A673 (cell line): ENCODE results near the gene SRPRA. TPM values are rescaled to one million over a fixed set of nuclear protein-coding genes. Genes with fewer than 3 reads are reported as not detected.
A peak's percentile ranks its signal among the peaks of the same experiment; 100 is the strongest.

ENCODE experiments used
- BruUV-seq: library from RNA; stranded (reverse); fragments of 400-500 nt; replicated peaks from 2 replicates; lab custom pipeline; 2021; lab: Mats Ljungman, UMichigan
- CTCF ChIA-PET: fragments of 300-600 bp; sonication (Branson Sonifier 250); formaldehyde crosslinking; loops from one replicate; lab custom pipeline; 2022; ENCODE audit warnings: antibody characterized with exemption; lab: Charles Lee
- POLR2A ChIA-PET: fragments of 300-600 bp; sonication (Branson Sonifier 250); formaldehyde crosslinking; loops from one replicate; lab custom pipeline; 2022; ENCODE audit warnings: antibody characterized with exemption; ENCODE audit not compliant: low non-redundant PET; lab: Charles Lee
- DNase-seq: peaks from one replicate; pipeline ENCODE4 v3.0.0-alpha.2; 2015; ENCODE audit warnings: low spot score
- H3K27ac ChIP-seq: fragments of 200-600 bp; sonication (generic); 2 replicates; pipeline ENCODE4 v1.5.1; 2016; ENCODE audit warnings: mixed run types, low read depth, mild to moderate bottlenecking, mixed read lengths, antibody characterized with exemption, low read length; ENCODE audit not compliant: poor library complexity, severe bottlenecking
- H3K27me3 ChIP-seq: fragments of 200-600 bp; sonication (generic); replicated peaks from 2 replicates; pipeline ENCODE4 v1.6.1; 2017; ENCODE audit warnings: mixed run types, low read depth, mild to moderate bottlenecking, mixed read lengths, antibody characterized with exemption, low read length; ENCODE audit not compliant: insufficient read depth, poor library complexity
- H3K36me3 ChIP-seq: fragments of 200-600 bp; sonication (generic); 2 replicates; pipeline ENCODE4 v1.6.1; 2016; ENCODE audit warnings: mixed run types, mild to moderate bottlenecking, mixed read lengths, antibody characterized with exemption, low read length; ENCODE audit not compliant: insufficient read depth, poor library complexity, severe bottlenecking
- H3K4me1 ChIP-seq: fragments of 200-600 bp; sonication (generic); 2 replicates; pipeline ENCODE4 v1.6.1; 2017; ENCODE audit warnings: mixed run types, mild to moderate bottlenecking, mixed read lengths, antibody characterized with exemption, low read length; ENCODE audit not compliant: insufficient read depth, poor library complexity, severe bottlenecking
- H3K4me3 ChIP-seq: fragments of 200-600 bp; sonication (generic); 2 replicates; pipeline ENCODE4 v1.5.1; 2016; ENCODE audit warnings: low read depth, mixed run types, mild to moderate bottlenecking, mixed read lengths, low read length; ENCODE audit not compliant: poor library complexity, severe bottlenecking
- H3K9me3 ChIP-seq: fragments of 200-600 bp; sonication (generic); 2 replicates; pipeline ENCODE4 v1.6.1; 2016; ENCODE audit warnings: mixed run types, low read depth, mild to moderate bottlenecking, mixed read lengths, antibody characterized with exemption, low read length; ENCODE audit not compliant: poor library complexity, severe bottlenecking
- EZH2 ChIP-seq: fragments of 200-600 bp; sonication (generic); IDR thresholded peaks from 2 replicates; pipeline ENCODE4 v1.6.1; 2017; ENCODE audit warnings: borderline replicate concordance, low read depth, mild to moderate bottlenecking, mixed read lengths, antibody characterized with exemption, low read length; ENCODE audit not compliant: poor library complexity, severe bottlenecking
- intact Hi-C: fragments of 100-400 bp; cut with micrococcal nuclease; formaldehyde crosslinking; loops from one replicate; pipeline ENCODE4 v1.10.0; 2022; ENCODE audit not compliant: unreplicated experiment
- total RNA-seq: library from RNA; stranded (reverse); gene quantifications from 2 replicates; pipeline ENCODE4 v1.2.3, GENCODE V29; 2021
- TF ChIP-seq, protein P1 (sequence below): fragments of 300-800, 200-600 bp; sonication (generic); conservative IDR thresholded peaks from 2 replicates; pipeline ENCODE4 v1.5.1; 2017; ENCODE audit warnings: low read depth, mild to moderate bottlenecking, antibody characterized with exemption, low read length, moderate library complexity, mixed read lengths

Gene SRPRA
- total RNA-seq, 1 experiment from 2014 or later: 136 TPM

- H3K4me3 ChIP-seq: peak overlapping the region; percentile 3
- peaks cover 8% of the 10 kb centered on the region for H3K4me1 ChIP-seq
- CTCF ChIA-PET: no interaction called here
- DNase-seq: peak; percentile 95
- intact Hi-C loops: no loop called here
- H3K27ac ChIP-seq: no peak overlapping the region
- POLR2A ChIA-PET: no interaction called here
- no peaks in the 10 kb centered on the region for H3K27me3 ChIP-seq
- TF ChIP-seq EZH2: no peak
- TF ChIP-seq, protein P1, sequence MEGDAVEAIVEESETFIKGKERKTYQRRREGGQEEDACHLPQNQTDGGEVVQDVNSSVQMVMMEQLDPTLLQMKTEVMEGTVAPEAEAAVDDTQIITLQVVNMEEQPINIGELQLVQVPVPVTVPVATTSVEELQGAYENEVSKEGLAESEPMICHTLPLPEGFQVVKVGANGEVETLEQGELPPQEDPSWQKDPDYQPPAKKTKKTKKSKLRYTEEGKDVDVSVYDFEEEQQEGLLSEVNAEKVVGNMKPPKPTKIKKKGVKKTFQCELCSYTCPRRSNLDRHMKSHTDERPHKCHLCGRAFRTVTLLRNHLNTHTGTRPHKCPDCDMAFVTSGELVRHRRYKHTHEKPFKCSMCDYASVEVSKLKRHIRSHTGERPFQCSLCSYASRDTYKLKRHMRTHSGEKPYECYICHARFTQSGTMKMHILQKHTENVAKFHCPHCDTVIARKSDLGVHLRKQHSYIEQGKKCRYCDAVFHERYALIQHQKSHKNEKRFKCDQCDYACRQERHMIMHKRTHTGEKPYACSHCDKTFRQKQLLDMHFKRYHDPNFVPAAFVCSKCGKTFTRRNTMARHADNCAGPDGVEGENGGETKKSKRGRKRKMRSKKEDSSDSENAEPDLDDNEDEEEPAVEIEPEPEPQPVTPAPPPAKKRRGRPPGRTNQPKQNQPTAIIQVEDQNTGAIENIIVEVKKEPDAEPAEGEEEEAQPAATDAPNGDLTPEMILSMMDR: no peak
- BruUV-seq: no TSS peak
- no peaks in the 10 kb centered on the region for H3K9me3 ChIP-seq
- H3K36me3 ChIP-seq: no peaks in the 10 kb centered on the region
Measured at GRCh38 chr11:126284829-126285228, 16.1 kb upstream of the SRPRA start.

DNA sequence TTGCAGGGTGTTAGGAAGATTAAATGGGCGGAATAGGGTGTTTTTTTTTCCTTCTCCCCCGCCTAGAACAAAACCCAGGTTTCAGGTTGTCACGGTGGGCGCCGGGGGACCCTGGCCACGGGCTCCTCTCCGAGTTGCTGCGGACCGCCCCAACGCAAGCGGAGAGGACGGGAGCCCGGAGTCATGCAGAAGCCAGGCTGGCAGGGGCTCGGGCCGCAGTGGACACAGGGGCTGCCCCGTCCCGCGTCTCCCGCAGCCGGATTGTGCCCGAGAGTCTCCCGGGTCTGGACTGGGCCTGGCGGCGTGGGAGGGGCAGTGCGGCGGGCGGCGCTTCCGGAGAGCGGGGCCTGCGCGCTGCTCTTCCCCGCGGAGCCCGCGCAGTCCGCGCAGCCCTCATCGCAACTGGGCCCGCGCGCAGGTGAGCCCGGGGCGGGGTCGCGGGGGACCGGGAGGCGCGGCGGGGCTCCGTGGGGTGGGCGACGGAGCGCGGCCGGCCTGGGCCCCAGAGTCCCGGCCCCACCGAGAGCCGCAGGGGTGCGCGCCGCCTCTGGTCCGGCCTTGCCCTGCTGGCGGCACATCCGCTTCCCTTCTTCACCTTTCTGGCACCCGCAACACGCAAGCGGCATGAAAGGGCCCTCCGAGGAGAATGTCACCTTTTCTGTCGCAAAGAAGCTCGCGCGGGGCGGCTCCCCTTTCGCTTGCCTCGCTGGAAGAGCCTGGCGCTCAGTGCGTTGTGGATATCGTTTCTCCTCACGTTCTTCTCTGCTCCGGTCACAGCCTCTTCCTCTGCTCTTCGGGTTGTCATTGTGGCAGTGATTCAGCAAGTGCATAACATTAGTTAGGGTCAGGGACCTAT is 14.3 kb upstream of the SRPRA start, which contains the start of gene TIRAP:
Gene TIRAP (plus strand): TSS at position 358 of the 856 bp plus-strand sequence. CDS start 7,802 bp downstream, outside the sequence.
- Histone ChIP-seq H3K9me3 (no peaks in the 10 kb centered on the region), H3K4me1 (peaks cover 8% of the 10 kb centered on the region), H3K36me3 (no peaks in the 10 kb centered on the region), H3K27ac (peak within 1 kb of the TSS; percentile 76), H3K4me3 (peak within 1 kb of the TSS; percentile 71), H3K27me3 (no peaks in the 10 kb centered on the region)
- intact Hi-C loops: no loop called here
- TF ChIP-seq EZH2: no peak
- TF ChIP-seq, protein P1: no peak
- ChIA-PET POLR2A (interaction anchor here (0.7 kb wide), 1 partner anchor 274 kb away, joined by 4 read pairs; no protein-coding TSS in a partner anchor), CTCF (no interaction called here)
- no TSS peak for BruUV-seq
- peak; percentile 68 for DNase-seq

- ChIA-PET CTCF (no interaction called here), POLR2A (interaction anchor here (0.7 kb wide), 1 partner anchor 275 kb away, joined by 4 read pairs; no protein-coding TSS in a partner anchor)
- peaks cover 8% of the 10 kb centered on the region for H3K4me1 ChIP-seq
- TF ChIP-seq EZH2: no peak
- TF ChIP-seq, protein P1: no peak
- peak overlapping the region; percentile 71 for H3K4me3 ChIP-seq
- H3K36me3 ChIP-seq: peaks cover 3% of the 10 kb centered on the region
- H3K27me3 ChIP-seq: no peaks in the 10 kb centered on the region
- no TSS peak for BruUV-seq
- peak; percentile 44 for DNase-seq
- intact Hi-C loops: no loop called here
- no peaks in the 10 kb centered on the region for H3K9me3 ChIP-seq
- H3K27ac ChIP-seq: peak overlapping the region; percentile 76
Measured at GRCh38 chr11:126282361-126282735, 13.7 kb upstream of the SRPRA start.
